GM12892 (cell line): ENCODE data around the gene SNX20.

Experiments used
- DNase-seq: peaks from one replicate; pipeline ENCODE4 v3.0.0; 2011; ENCODE audit not compliant: insufficient read length
- FAIRE-seq: peaks from 2 replicates; lab custom pipeline; 2011; peaks lifted over from hg19 to GRCh38; lab: Jason Lieb, UNC
- POLR2A ChIP-seq: IDR thresholded peaks from 2 replicates; pipeline ENCODE4 v1.6.1; 2011; ENCODE audit warnings: low read depth, low read length, control low read depth
- POLR2AphosphoS5 ChIP-seq: IDR thresholded peaks from 2 replicates; pipeline ENCODE4 v1.6.1; 2011; ENCODE audit warnings: low read depth, low read length, control low read depth
- TAF1 ChIP-seq: IDR thresholded peaks from 2 replicates; pipeline ENCODE4 v1.6.1; 2011; ENCODE audit warnings: low read depth, mild to moderate bottlenecking, control low read depth, low read length, borderline replicate concordance

The SNX20 gene

GRCh38 chr16:50645563-50646220, 35.4 kb downstream of the SNX20 start:
- FAIRE-seq = no peak
- no peak for DNase-seq
- TF ChIP-seq TAF1 = no peak
- no peak for TF ChIP-seq POLR2AphosphoS5
- TF ChIP-seq POLR2A = no peak

GRCh38 chr16:50644729-50645128, 36.4 kb downstream of the SNX20 start:
- TF ChIP-seq POLR2AphosphoS5 (no peak), TAF1 (no peak), POLR2A (no peak)
- DNase-seq (no peak), FAIRE-seq (no peak)

GRCh38 chr16:50644245-50644644, 36.9 kb downstream of the SNX20 start:
- DNase-seq = no peak
- TF ChIP-seq POLR2AphosphoS5 = no peak
- TF ChIP-seq TAF1 = no peak
- TF ChIP-seq POLR2A = no peak
- FAIRE-seq = no peak

- TF ChIP-seq TAF1 (no peak), POLR2AphosphoS5 (no peak), POLR2A (no peak)
- no peak for DNase-seq
- FAIRE-seq = no peak
Observed at GRCh38 chr16:50643192-50643591, 37.9 kb downstream of the SNX20 start.

- TF ChIP-seq TAF1 = no peak
- TF ChIP-seq POLR2AphosphoS5 = no peak
- no peak for TF ChIP-seq POLR2A
- DNase-seq (no peak), FAIRE-seq (no peak)
Observed at GRCh38 chr16:50642349-50642748, 38.8 kb downstream of the SNX20 start.

GRCh38 chr16:50641818-50642187, 39.3 kb downstream of the SNX20 start:
- no peak for TF ChIP-seq POLR2AphosphoS5
- no peak for TF ChIP-seq POLR2A
- TF ChIP-seq TAF1 = no peak

GRCh38 chr16:50640919-50641817, 39.9 kb downstream of the SNX20 start:
- no peak for FAIRE-seq
- DNase-seq = no peak
- TF ChIP-seq POLR2AphosphoS5 (no peak), POLR2A (no peak), TAF1 (no peak)

More at GRCh38 chr16:50641818-50642187, 39.3 kb downstream of the SNX20 start:
- FAIRE-seq (no peak), DNase-seq (no peak)

GRCh38 chr16:50640391-50640790, 40.7 kb downstream of the SNX20 start:
- FAIRE-seq = no peak
- DNase-seq = no peak
- TF ChIP-seq TAF1 = no peak
- no peak for TF ChIP-seq POLR2AphosphoS5
- TF ChIP-seq POLR2A = no peak

GRCh38 chr16:50638816-50639670, 42.1 kb downstream of the SNX20 start:
- FAIRE-seq (no peak), DNase-seq (no peak)
- TF ChIP-seq POLR2A (no peak), POLR2AphosphoS5 (no peak), TAF1 (no peak)

GRCh38 chr16:50637716-50638602, 43.2 kb downstream of the SNX20 start:
- TF ChIP-seq POLR2A (no peak), TAF1 (no peak), POLR2AphosphoS5 (no peak)
- DNase-seq (no peak), FAIRE-seq (no peak)
